A172 (cell line): ENCODE measurements around the gene PTPRN. TPM values are rescaled to one million over a fixed set of nuclear protein-coding genes. Genes with fewer than 3 reads are reported as not detected.
"Not testable (repeated sequence)": the region's sequence is repeated elsewhere in the genome, so short reads cannot be mapped to it uniquely, and the experiment has no call there.

Experiments used
- DNase-seq: peaks from one replicate; pipeline ENCODE4 v3.0.0-alpha.2; 2015; ENCODE audit warnings: low spot score
- total RNA-seq: library from RNA; depleted of rRNA; stranded (reverse); fragments of >200 nt; shearing (Covaris generic); gene quantifications from 2 replicates; pipeline ENCODE4 v1.2.3, GENCODE V29; 2014; rRNA removed

PTPRN gene
- 19.3 and 31.5 TPM in 2 replicates for total RNA-seq

DNA sequence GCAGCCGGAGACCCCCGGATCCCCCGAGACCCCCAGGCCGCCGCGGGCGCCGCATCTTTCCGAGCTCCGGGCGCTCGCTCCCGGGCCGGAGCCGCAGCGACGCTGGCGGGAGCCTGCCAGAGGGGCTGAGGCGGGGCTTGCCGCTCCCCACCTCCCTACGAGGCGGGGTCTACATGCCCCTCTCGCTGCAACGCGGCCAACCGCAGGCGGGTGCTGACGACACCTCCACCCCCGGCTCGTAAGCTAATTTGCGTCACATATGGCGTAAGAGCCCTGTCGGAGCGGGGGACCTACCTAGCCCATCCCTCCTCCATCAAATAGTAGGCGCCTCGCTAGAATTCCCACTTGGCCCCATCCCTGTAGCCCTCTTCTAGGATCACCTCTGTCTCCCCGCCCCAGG is at the start of gene PTPRN:
Gene PTPRN, minus strand, starts transcription at position 124 of the 400 bp plus-strand sequence. Its CDS starts 69 bp downstream, at position 55.
- DNase-seq, result peak; percentile 35

DNA sequence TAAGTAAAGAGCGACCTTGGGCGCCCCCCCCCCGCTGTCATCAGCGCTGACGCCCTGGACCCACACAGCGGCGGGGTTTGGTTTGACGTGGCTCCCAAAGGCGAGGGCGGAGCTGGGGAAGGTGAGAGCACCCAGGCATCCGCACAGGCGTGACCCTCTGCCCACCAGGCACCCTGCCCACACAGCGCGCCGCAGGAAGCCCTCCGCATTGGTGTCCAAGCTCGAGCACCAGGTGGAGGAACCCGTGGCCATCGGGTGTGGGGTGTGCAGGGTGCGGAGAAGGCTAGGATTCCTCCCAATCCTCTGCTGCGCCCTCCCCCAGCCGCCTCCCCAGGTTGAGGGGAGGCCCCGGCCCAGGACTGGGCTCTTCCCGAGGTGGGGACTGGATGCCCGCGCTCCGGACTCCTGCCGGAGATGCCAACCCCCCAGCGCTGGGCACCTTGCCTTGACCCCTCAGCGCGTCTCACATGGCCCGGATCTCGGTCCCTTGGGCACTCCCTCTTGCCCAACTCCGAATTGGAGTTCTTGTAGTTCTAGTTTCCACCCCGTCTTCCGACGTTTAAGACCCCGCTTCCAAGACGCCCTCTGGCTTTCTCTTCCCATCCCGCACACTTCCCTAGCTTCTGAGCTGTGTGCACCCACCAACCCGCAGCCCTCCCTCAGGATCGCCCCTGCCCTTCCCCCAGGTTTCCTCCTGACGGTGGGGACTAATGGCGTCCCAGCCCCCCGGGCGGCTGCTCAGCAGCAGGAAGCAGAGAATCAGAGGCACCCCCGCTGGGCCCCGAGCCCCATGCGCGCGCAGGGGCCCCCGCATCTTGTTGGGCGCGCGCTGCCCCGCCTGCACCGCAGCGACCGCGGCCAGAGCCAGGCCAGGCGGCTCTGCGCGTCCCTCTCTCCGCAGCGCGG is 49.2 kb upstream of the PTPRN start:
- DNase-seq, result no peak

DNA sequence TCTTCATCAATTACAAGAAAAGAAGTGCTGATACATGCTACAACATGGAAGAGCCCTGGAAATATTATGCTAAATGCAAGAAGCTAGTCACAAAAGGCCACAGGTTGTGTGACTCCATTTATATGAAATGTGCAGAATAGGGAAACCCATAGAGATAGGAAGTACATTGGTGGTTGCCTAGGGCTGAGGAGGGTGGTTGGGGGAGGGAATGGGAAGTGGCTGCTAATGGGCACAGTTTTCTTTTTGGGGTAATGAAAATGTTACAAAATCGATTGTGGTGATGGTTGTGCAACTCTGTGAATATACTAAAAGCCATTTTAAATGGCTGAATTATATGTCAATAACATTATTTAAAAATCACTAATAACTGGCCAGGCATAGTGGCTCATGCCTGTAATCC is 47.6 kb upstream of the PTPRN start:
- DNase-seq, result no peak

DNA sequence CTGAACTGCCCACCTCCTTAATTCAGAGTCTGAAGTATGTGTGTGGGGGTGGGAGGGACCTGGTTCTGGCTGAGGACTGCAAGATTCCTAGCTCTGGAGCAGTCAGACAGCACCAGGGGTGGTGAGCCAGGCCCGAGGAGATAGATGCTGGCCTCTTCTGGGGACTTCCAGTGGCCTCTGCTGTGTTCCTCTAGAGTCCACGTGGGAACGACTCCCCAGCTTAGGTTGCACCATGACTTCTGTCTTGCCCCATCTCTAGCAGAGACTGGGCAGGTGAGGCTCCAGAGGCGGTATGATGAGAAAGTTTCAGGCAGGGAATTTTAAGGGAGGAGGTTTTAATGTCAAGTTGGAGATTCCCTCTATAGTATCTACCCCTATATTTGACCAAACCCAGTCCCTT is 45.4 kb upstream of the PTPRN start:
- DNase-seq, result no peak

GRCh38 chr2:219353129-219353528 is 43.9 kb upstream of the PTPRN start:
- no peak for DNase-seq

DNA sequence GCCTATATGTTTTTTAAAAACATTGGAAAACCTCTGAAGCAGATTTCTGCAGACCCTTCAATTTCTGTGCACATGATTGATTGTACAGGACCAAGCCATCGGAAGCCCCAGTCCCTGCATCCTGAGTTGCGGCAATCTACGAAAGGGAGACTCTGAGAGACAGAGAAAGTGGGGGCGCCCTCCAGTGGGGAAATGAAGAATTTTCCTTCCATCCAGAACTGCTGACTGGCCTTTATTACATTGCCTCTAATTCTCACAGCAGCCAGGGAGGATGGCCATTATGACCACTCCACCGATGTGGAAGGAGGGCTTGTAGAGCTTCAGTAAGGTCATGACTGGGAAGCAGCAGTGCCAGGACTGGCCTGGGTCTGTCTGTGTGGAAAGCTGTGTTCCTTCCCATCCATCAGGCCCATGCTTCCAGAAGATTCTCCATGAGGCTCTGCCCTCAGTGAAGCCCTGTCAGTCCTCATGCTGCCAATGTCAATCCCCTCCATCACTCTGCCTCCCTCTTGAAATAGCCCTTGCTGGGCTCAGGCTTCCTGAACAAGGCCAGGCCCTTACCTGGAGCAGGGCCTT is 43.3 kb upstream of the PTPRN start:
- DNase-seq, result peak; percentile 74

DNA sequence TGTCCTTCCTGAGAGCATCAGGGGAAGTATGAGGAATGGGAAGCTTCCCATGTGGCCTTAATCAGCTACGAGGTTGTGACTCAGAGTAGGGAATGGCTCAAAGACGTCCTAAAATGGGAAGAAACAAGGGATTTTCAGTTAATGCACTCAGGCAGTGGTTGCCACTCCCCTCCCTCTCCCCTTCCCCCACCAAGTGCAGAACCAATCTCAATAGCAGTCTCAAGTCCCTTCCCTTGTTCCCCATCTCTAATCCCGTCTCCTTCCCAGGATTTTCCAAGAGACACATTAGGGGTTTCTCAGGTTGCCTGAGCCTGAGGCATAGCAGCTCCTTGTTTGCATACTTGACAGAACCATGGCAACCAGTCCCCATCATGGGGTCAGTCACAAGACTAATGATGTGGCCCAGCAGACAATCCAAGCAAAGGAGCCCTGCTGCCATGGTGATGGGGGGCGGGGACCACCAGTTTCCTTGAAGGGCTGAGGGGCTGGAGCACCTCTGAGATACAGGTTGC is 41.6 kb upstream of the PTPRN start:
- peak; percentile 37 for DNase-seq

GRCh38 chr2:219350215-219350614 is 41.0 kb upstream of the PTPRN start:
- DNase-seq, result no peak

GRCh38 chr2:219344751-219345430 is 35.7 kb upstream of the PTPRN start:
- no peak for DNase-seq

DNA sequence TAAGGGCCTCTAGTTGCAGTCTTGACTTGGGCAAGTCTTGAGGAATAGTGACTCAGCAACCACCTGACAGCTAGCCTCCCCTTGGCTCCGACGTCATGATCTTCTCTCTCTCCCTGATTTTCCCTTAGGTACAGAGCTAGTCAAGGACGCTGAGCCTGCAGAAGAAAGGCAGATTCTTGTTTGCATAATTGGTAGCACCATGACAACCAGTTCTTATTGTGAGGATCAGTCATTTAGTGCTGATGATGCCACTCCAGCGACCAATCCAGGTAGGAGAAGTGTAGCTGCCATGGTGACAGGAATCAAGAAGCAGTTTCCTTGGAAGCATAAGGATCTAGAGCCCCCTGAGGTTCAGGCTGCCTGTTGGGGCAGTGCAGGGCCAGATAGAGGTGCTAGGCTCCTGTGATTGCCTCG is 26.2 kb upstream of the PTPRN start:
- DNase-seq, result peak; percentile 37

DNA sequence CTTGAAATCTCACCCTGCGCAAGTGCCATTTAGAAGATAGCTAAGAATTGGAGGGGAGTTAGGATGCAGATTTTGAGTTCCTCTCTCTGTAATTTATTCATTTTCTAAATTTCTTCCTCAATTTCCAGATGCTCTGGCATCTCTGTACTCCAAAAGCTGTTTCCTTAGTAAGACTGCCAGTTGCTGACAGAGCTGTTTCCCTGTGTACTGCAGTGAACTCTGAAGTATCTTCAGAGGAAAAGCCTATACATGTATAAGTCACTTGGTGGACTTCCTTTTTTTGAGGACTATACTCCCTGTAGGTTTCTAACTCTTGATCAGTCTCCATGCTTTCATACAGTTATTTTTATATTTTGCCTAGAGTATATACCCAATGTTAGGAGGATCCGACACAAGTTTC is 24.9 kb upstream of the PTPRN start:
- DNase-seq, result no peak

DNA sequence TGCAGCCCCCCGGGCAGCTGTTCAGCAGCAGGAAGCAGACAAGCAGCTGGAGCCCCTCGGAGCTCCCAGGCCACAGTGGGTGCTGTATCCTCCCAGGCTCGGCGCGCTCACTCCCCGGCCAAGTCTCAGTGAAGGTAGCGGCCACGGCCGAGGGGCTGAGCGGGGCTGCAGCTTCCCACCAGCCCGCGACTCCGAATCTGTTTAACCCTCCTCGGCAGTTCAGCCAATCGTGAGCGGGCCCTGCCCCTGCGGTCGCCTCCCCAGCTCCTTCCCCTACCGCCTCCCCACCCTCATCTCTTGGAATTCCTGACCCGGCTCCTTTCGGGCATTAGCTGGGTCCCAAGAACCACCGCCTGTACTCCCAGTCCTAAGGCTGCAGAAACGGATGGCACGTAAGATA is 23.3 kb upstream of the PTPRN start, which contains the start of gene RESP18:
Gene RESP18, minus strand, starts transcription at position 203 of the 400 bp plus-strand sequence.
- no peak for DNase-seq

DNA sequence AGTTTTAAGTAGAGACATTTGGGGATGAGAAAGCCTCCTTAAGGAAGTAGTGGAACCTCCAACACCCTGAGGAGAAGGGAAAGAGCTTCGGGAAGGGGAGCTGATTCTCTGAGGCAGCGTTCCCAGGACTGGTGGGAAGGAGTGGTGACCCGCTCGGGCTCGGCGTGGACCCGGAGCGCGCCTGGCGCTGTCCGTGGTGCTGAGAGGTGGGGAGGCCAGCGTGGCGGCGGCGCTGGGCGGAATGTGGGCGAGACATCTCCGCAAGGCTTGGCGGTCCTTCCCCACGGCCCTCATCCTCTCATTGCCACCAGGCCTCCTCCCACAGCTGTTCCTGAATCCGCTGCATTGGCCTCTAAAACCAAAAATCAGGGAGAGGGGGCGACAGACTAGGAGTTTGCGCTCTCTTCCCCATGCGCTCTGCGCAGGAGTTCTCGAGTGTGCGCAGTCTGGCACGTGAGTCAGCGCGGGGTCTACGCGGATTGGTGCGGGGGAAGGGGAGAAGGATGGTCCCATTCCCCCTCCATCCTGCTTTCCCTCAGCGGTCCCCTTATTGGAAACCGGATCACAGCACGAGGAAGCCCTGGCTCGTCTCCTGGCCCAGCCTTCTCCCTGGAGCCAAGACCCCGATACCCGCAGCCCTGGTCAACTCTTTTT is 22.5 kb upstream of the PTPRN start:
- DNase-seq, result no peak

GRCh38 chr2:219327719-219328118 is 18.5 kb upstream of the PTPRN start:
- no peak for DNase-seq

- DNase-seq, result no peak
Measured at GRCh38 chr2:219325657-219326315, 16.6 kb upstream of the PTPRN start.

GRCh38 chr2:219325136-219325535 is 15.9 kb upstream of the PTPRN start:
- DNase-seq, result no peak

DNA sequence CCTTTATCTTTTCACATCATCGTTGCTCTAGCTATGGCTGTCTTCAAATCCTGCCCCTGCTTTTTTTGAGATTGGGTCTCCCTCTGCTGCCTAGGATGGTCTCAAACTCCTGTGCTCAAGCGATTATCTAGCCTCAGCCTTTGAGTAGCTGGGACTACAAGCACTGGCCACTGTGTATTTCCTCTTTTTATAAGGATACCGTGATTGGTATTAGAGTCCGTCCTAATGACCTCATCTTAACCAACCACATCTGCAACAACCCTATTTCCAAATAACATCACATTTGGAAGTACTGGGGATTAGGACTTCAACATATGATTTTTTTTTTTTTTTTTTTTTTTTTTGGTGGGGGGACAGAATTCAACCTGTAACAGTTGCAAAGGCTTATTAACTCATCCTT is 14.2 kb upstream of the PTPRN start:
- DNase-seq, result no peak

GRCh38 chr2:219314804-219315468 is 5.7 kb upstream of the PTPRN start:
- peak; percentile 22 for DNase-seq

- not testable (repeated sequence) for DNase-seq
Measured at GRCh38 chr2:219312683-219313263, 3.6 kb upstream of the PTPRN start.
